CD14-positive monocyte (primary cell): ENCODE data around the gene BRIX1. TPM values are rescaled to one million over a fixed set of nuclear protein-coding genes. Genes with fewer than 3 reads are reported as not detected.

ENCODE experiments used
- DNase-seq, 3 donors: peaks; one replicate each; pipeline ENCODE4 v3.0.0-alpha.2; 2011 to 2022
- H2AFZ ChIP-seq: 2 replicates; pipeline ENCODE4 v1.6.0; 2012; ENCODE audit warnings: mild to moderate bottlenecking, low read depth, low read length, inconsistent platforms; ENCODE audit not compliant: insufficient read depth, poor library complexity, severe bottlenecking
- H3K27ac ChIP-seq, 2 donors: 1 replicate in 1 of 2; 2 replicates in 1 of 2; pipeline ENCODE4 v1.5.1; 2012 to 2013; ENCODE audit warnings: low read length in 2 of 2, control low read depth in 1 of 2, inconsistent platforms in 1 of 2, low read depth in 1 of 2, mild to moderate bottlenecking in 1 of 2
- H3K27me3 ChIP-seq, 2 donors: one replicate each; pipeline versions ENCODE4 v1.6.0 to v1.6.1; 2011 to 2013; ENCODE audit warnings: low read length in 2 of 2; ENCODE audit not compliant: control insufficient read depth in 2 of 2, insufficient read depth in 2 of 2
- H3K36me3 ChIP-seq, 2 donors: replicated peaks in 1 of 2; 1 replicate in 1 of 2; 2 replicates in 1 of 2; pipeline versions ENCODE4 v1.5.1 to v1.6.1; 2012 to 2013; ENCODE audit warnings: low read length in 2 of 2, control low read depth in 1 of 2, inconsistent platforms in 1 of 2, mild to moderate bottlenecking in 1 of 2; ENCODE audit not compliant: insufficient read depth in 2 of 2, control insufficient read depth in 1 of 2
- H3K4me1 ChIP-seq, 2 donors: 1 replicate in 1 of 2; 2 replicates in 1 of 2; pipeline versions ENCODE4 v1.5.1 to v1.6.1; 2012 to 2013; ENCODE audit warnings: low read length in 2 of 2, control low read depth in 1 of 2, inconsistent platforms in 1 of 2, mild to moderate bottlenecking in 1 of 2, moderate library complexity in 1 of 2; ENCODE audit not compliant: insufficient read depth in 2 of 2, control insufficient read depth in 1 of 2
- H3K4me2 ChIP-seq: replicated peaks from 2 replicates; pipeline ENCODE3; 2012; ENCODE audit warnings: low read length, moderate library complexity, mild to moderate bottlenecking; ENCODE audit not compliant: poor library complexity, severe bottlenecking; ENCODE audit errors: extremely low read depth
- H3K4me3 ChIP-seq, 3 experiments: fragments of 200-600 bp in 1 of 3; sonication (generic) in 1 of 3; replicated peaks in 1 of 3; 1 replicate in 2 of 3; 2 replicates in 1 of 3; pipeline ENCODE4 v1.5.1; 2011 to 2013; ENCODE audit warnings: low read length in 3 of 3, mild to moderate bottlenecking in 3 of 3, control low read depth in 2 of 3, low read depth in 2 of 3, inconsistent platforms in 1 of 3, moderate library complexity in 1 of 3
- H3K79me2 ChIP-seq: 2 replicates; pipeline ENCODE4 v1.6.0; 2012; ENCODE audit warnings: mild to moderate bottlenecking, control low read depth, inconsistent platforms, low read length, moderate library complexity; ENCODE audit not compliant: insufficient read depth
- H3K9ac ChIP-seq: 2 replicates; pipeline ENCODE4 v1.6.0; 2017; ENCODE audit warnings: low read length, mild to moderate bottlenecking; ENCODE audit not compliant: insufficient read depth, poor library complexity, severe bottlenecking
- H3K9me3 ChIP-seq, 2 donors: replicated peaks in 1 of 2; 1 replicate in 1 of 2; 2 replicates in 1 of 2; pipeline versions ENCODE4 v1.5.1 to v1.6.1; 2012 to 2013; ENCODE audit warnings: low read length in 2 of 2, control low read depth in 1 of 2; ENCODE audit not compliant: control insufficient read depth in 1 of 2, insufficient read depth in 1 of 2
- H4K20me1 ChIP-seq: 2 replicates; pipeline ENCODE4 v1.6.0; 2012; ENCODE audit warnings: mild to moderate bottlenecking, low read length, control low read depth, moderate library complexity; ENCODE audit not compliant: insufficient read depth
- H3K27ac Mint-ChIP-seq, 7 donors: one replicate each; pipeline ENCODE4 v1.8.0; 2020; ENCODE audit warnings: mild to moderate bottlenecking in 7 of 7, mixed read lengths in 7 of 7, moderate library complexity in 6 of 7, inconsistent platforms in 2 of 7
- H3K27me3 Mint-ChIP-seq, 3 donors: one replicate each; pipeline ENCODE4 v1.8.0; 2021 to 2022; ENCODE audit warnings: low read depth in 3 of 3, mild to moderate bottlenecking in 3 of 3, mixed read lengths in 3 of 3, moderate library complexity in 3 of 3, inconsistent platforms in 1 of 3
- H3K36me3 Mint-ChIP-seq, 2 donors: one replicate each; pipeline ENCODE4 v1.8.0; 2020; ENCODE audit warnings: mixed read lengths in 2 of 2, inconsistent platforms in 1 of 2, mild to moderate bottlenecking in 1 of 2
- H3K4me1 Mint-ChIP-seq: one replicate; pipeline ENCODE4 v1.8.0; 2020; ENCODE audit warnings: mild to moderate bottlenecking, mixed read lengths
- H3K4me3 Mint-ChIP-seq, 2 donors: one replicate each; pipeline ENCODE4 v1.8.0; 2020; ENCODE audit warnings: mild to moderate bottlenecking in 2 of 2, mixed read lengths in 2 of 2, moderate library complexity in 1 of 2
- H3K9me3 Mint-ChIP-seq, 7 donors: one replicate each; pipeline ENCODE4 v1.8.0; 2020 to 2022; ENCODE audit warnings: mixed read lengths in 7 of 7, mild to moderate bottlenecking in 6 of 7, moderate library complexity in 6 of 7, inconsistent platforms in 2 of 7
- CTCF ChIP-seq: fragments of 200-600 bp; IDR thresholded peaks from one replicate; pipeline ENCODE4 v1.8.0; 2022; ENCODE audit warnings: antibody characterized with exemption, mild to moderate bottlenecking
- WGBS: methylation state at CpG from one replicate; pipeline ENCODE4 v1.1.5; 2013; ENCODE audit warnings: missing lambda C conversion rate; ENCODE audit not compliant: insufficient coverage; 5-methylcytosine and 5-hydroxymethylcytosine counted together
- intact Hi-C, 2 donors: fragments of 100-400 bp; cut with micrococcal nuclease; formaldehyde crosslinking; loops; one replicate each; pipeline versions ENCODE4 v1.15.0 to v1.15.1; 2023
- polyA plus RNA-seq, 3 donors: library from polyadenylated mRNA; depleted of rRNA in 1 of 3; unstranded in 2 of 3; stranded (reverse) in 1 of 3; fragments of 300-500 nt in 2 of 3; fragments of >200 nt in 1 of 3; fragmentation: Illumina TruSeq in 2 of 3; gene quantifications; 1 replicate in 2 of 3; 2 replicates in 1 of 3; pipeline ENCODE4 v1.2.3, GENCODE V29; 2012 to 2021

BRIX1 gene
- polyA plus RNA-seq, 3 donors, result 3.3 to 13.5 (median 12.5) TPM

- DNase-seq, result no peak
- no peaks in the 10 kb centered on the region for H3K27me3 ChIP-seq
- Mint-ChIP-seq H3K27ac (no peak overlapping the region), H3K4me3 (no peak overlapping the region), H3K36me3 (no peaks in the 10 kb centered on the region), H3K9me3 (no peaks in the 10 kb centered on the region), H3K4me1 (peaks cover 3% of the 10 kb centered on the region), H3K27me3 (peaks cover 0 to 2% (median 0%) of the 10 kb centered on the region in 3 donors)
- intact Hi-C loops, result loop anchor here (5.0 kb wide), 1 partner anchor 407 kb away; no protein-coding TSS in a partner anchor
- no peak overlapping the region for H2AFZ ChIP-seq
- WGBS, result no CpG with 5 or more reads among the region's 1 CpG
- H3K9me3 ChIP-seq, result no peaks in the 10 kb centered on the region
- no peak overlapping the region for H3K4me3 ChIP-seq
- no peaks in the 10 kb centered on the region for H4K20me1 ChIP-seq
- H3K36me3 ChIP-seq, result no peaks in the 10 kb centered on the region
- no peak overlapping the region for H3K27ac ChIP-seq
- H3K79me2 ChIP-seq, result no peaks in the 10 kb centered on the region
- no peak for TF ChIP-seq CTCF
- no peaks in the 10 kb centered on the region for H3K4me1 ChIP-seq
- H3K9ac ChIP-seq, result no peak overlapping the region
- H3K4me2 ChIP-seq, result no peak overlapping the region
Observed at GRCh38 chr5:34894716-34895115, 20.8 kb upstream of the BRIX1 start.

- Mint-ChIP-seq H3K9me3 (no peaks in the 10 kb centered on the region), H3K36me3 (no peaks in the 10 kb centered on the region), H3K27ac (no peak overlapping the region), H3K27me3 (peaks cover 0 to 2% (median 0%) of the 10 kb centered on the region in 3 donors), H3K4me3 (no peak overlapping the region), H3K4me1 (peaks cover 3% of the 10 kb centered on the region)
- H3K27me3 ChIP-seq, result no peaks in the 10 kb centered on the region
- no peak overlapping the region for H3K4me3 ChIP-seq
- H3K4me1 ChIP-seq, result no peaks in the 10 kb centered on the region
- no peak overlapping the region for H2AFZ ChIP-seq
- H3K36me3 ChIP-seq, result no peaks in the 10 kb centered on the region
- no peaks in the 10 kb centered on the region for H3K9me3 ChIP-seq
- no peaks in the 10 kb centered on the region for H4K20me1 ChIP-seq
- no peak overlapping the region for H3K9ac ChIP-seq
- DNase-seq, result no peak
- intact Hi-C loops, result loop anchor here (5.0 kb wide), 1 partner anchor 409 kb away; no protein-coding TSS in a partner anchor
- 100% methylated on average over 1 of the region's 2 CpGs for WGBS
- TF ChIP-seq CTCF, result no peak
- no peaks in the 10 kb centered on the region for H3K79me2 ChIP-seq
- H3K4me2 ChIP-seq, result no peak overlapping the region
- no peak overlapping the region for H3K27ac ChIP-seq
Observed at GRCh38 chr5:34895641-34896419, 19.7 kb upstream of the BRIX1 start.
